HepG2 (cell line): ENCODE data around the gene ZNF524. TPM values are rescaled to one million over a fixed set of nuclear protein-coding genes. Genes with fewer than 3 reads are reported as not detected.

Experiments used
- ATM ChIP-seq: fragments of 450-650 bp; IDR thresholded peaks from 2 replicates; pipeline ENCODE4 v1.7.1; 2017; ENCODE audit warnings: mild to moderate bottlenecking, borderline replicate concordance
- ATRX ChIP-seq: sonication (generic); formaldehyde crosslinking; IDR thresholded peaks from 2 replicates; pipeline ENCODE4 v1.4.0; 2020; ENCODE audit warnings: missing genetic modification reagents, borderline replicate concordance
- DNMT3B ChIP-seq: conservative IDR thresholded peaks from 2 replicates; pipeline ENCODE4 v1.6.1; 2016; ENCODE audit warnings: missing biosample characterization, control low read depth
- FOXA3 ChIP-seq: IDR thresholded peaks from 2 replicates; pipeline ENCODE4 v1.6.1; 2016; ENCODE audit warnings: missing genetic modification reagents, missing compliant biosample characterization
- KMT2B ChIP-seq: IDR thresholded peaks from 2 replicates; pipeline ENCODE4 v1.6.1; 2016; ENCODE audit warnings: missing genetic modification reagents, missing compliant biosample characterization
- NBN ChIP-seq: fragments of 450-650 bp; conservative IDR thresholded peaks from 2 replicates; pipeline ENCODE4 v1.6.1; 2017
- NONO ChIP-seq, 2 experiments: fragments of 450-650 bp in 1 of 2; sonication (generic) in 1 of 2; formaldehyde crosslinking in 1 of 2; IDR thresholded peaks in 1 of 2; conservative IDR thresholded peaks in 1 of 2; 2 replicates each; pipeline versions ENCODE4 v1.6.1 to v1.8.0; 2017 to 2022; ENCODE audit warnings: mild to moderate bottlenecking in 1 of 2, missing genetic modification reagents in 1 of 2, moderate library complexity in 1 of 2
- NPAS2 ChIP-seq: sonication (generic); formaldehyde crosslinking; IDR thresholded peaks from 2 replicates; pipeline ENCODE4 v1.8.0; 2022; ENCODE audit warnings: mild to moderate bottlenecking, missing genetic modification reagents, borderline replicate concordance
- SMAD3 ChIP-seq: sonication (generic); formaldehyde crosslinking; IDR thresholded peaks from 2 replicates; pipeline ENCODE4 v1.4.0; 2020; ENCODE audit warnings: missing genetic modification reagents
- TGIF2 ChIP-seq: IDR thresholded peaks from 2 replicates; pipeline ENCODE4 v1.6.1; 2016; ENCODE audit warnings: control low read depth, missing compliant biosample characterization
- TSC22D2 ChIP-seq: sonication (generic); formaldehyde crosslinking; IDR thresholded peaks from 2 replicates; pipeline ENCODE4 v1.5.1; 2020; ENCODE audit warnings: missing genetic modification reagents, mild to moderate bottlenecking, borderline replicate concordance
- U2AF1 ChIP-seq: fragments of 200-400 bp; formaldehyde crosslinking; optimal IDR thresholded peaks from 2 replicates; pipeline ENCODE3; 2017; ENCODE audit warnings: mild to moderate bottlenecking, low read depth, low read length
- YEATS4 ChIP-seq: sonication (generic); formaldehyde crosslinking; IDR thresholded peaks from 2 replicates; pipeline ENCODE4 v1.4.0; 2020; ENCODE audit warnings: missing genetic modification reagents, borderline replicate concordance
- ZNF12 ChIP-seq: sonication (generic); formaldehyde crosslinking; IDR thresholded peaks from 2 replicates; pipeline ENCODE4 v1.5.0; 2020; ENCODE audit warnings: missing genetic modification reagents
- ZNF562 ChIP-seq: sonication (generic); formaldehyde crosslinking; IDR thresholded peaks from 2 replicates; pipeline ENCODE4 v1.8.0; 2022; ENCODE audit warnings: missing genetic modification reagents, borderline replicate concordance
- ZNF607 ChIP-seq: sonication (generic); formaldehyde crosslinking; IDR thresholded peaks from 2 replicates; pipeline ENCODE4 v1.5.1; 2020; ENCODE audit warnings: missing genetic modification reagents, mild to moderate bottlenecking, borderline replicate concordance
- ZNF7 ChIP-seq: IDR thresholded peaks from 2 replicates; pipeline ENCODE4 v1.6.1; 2016; ENCODE audit warnings: missing biosample characterization, missing genetic modification reagents
- ZNF768 ChIP-seq: sonication (generic); formaldehyde crosslinking; IDR thresholded peaks from 2 replicates; pipeline ENCODE4 v1.4.0; 2020; ENCODE audit warnings: missing genetic modification reagents
- ZNF772 ChIP-seq: sonication (generic); formaldehyde crosslinking; IDR thresholded peaks from 2 replicates; pipeline ENCODE4 v1.5.0; 2020; ENCODE audit warnings: mild to moderate bottlenecking, missing genetic modification reagents
- polyA plus RNA-seq, 8 experiments: library from polyadenylated mRNA; depleted of rRNA in 3 of 8; stranded (reverse) in 7 of 8; unstranded in 1 of 8; fragments of >200 nt; fragmentation: Illumina TruSeq in 4 of 8; extraction: Trizol in 4 of 8; gene quantifications; 2 replicates each; pipeline versions ENCODE4 v1.2.1 to v1.2.3, GENCODE V29; 2011 to 2016; ENCODE audit warnings: low read depth in 4 of 8, missing spikeins in 1 of 8, mixed read lengths in 1 of 8; ENCODE audit not compliant: insufficient read depth in 1 of 8
- total RNA-seq, 5 experiments: library from RNA; depleted of rRNA; stranded (reverse); fragments of >200 nt; fragmentation: Illumina TruSeq; extraction: Trizol; gene quantifications; 2 replicates each; pipeline ENCODE4 v1.2.3, GENCODE V29; 2016; ENCODE audit warnings: low read depth in 1 of 5
- TF ChIP-seq, protein P1 (sequence below): sonication (generic); formaldehyde crosslinking; IDR thresholded peaks from 2 replicates; pipeline ENCODE4 v1.5.1; 2020; ENCODE audit warnings: missing genetic modification reagents, mild to moderate bottlenecking, borderline replicate concordance
- TF ChIP-seq, protein P2 (sequence below): sonication (generic); formaldehyde crosslinking; IDR thresholded peaks from 2 replicates; pipeline ENCODE4 v1.5.0; 2020; ENCODE audit warnings: missing genetic modification reagents
- TF ChIP-seq, protein P3 (sequence below): IDR thresholded peaks from 2 replicates; pipeline ENCODE4 v1.6.1; 2016; ENCODE audit warnings: low read depth
- TF ChIP-seq, protein P4 (sequence below): sonication (generic); formaldehyde crosslinking; IDR thresholded peaks from 2 replicates; pipeline ENCODE4 v1.9.0; 2022; ENCODE audit warnings: low read depth, missing genetic modification reagents

The ZNF524 gene
- total and polyA plus RNA-seq, 2 of the 13 experiments (the other 11 are each of a cell fraction or from before 2014, with no cell fraction given), result 3.2 to 4.6 TPM

DNA sequence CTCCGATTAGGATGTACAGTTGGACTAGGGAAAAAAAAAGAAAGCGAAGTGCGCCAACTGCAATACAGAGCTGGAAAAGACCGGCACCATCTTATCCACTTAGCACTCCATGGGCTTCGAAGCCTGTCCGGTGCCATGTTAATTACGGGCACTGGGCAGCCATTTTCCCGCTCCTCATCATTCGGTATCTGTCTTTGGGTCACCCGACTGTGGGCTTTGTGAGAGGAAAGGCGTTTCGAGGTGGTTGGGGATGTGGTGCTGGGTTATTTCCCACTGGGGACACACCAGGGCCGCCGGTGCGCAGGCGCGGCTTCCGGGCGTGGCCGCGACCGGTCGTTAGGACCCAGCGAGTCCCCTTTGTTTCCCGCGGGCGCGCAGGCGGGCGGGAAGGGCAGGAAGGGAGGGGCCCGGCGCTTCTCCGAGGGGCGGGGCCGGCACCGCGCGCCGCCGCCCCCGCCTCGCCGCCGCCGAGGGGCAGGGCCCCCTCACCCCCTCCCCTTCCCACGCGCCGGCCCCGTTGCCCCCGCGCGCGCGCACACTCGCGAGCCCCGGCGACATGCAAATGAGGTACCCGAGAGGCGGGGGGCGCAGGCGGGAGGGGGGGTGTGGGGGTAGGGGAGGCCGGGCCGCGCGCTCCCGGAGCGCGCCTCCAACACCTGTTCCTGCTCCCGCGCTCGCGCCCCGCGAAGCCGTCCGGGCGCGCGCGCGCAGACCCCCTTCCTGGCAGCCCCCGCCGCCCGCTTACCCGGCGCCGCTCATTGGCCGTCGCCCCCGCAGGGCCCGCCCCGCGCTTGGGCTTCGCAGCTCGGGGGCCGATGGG is at the start of gene ZNF524 (continued):
- TF ChIP-seq ZNF772 (CRISPR knock-in tag) (no peak), ZNF768 (CRISPR knock-in tag) (peak; percentile 54; the same call in 1 of the 2 replicates), ZNF562 (CRISPR knock-in tag) (no peak), NBN (no peak), SMAD3 (CRISPR knock-in tag) (peak; percentile 32; the same call in 1 of the 2 replicates), NONO (IDR thresholded peaks at IDR 0.05) (no peak), NONO (CRISPR knock-in tag; conservative IDR thresholded peaks at IDR 0.05) (peak; percentile 17), ZNF12 (CRISPR knock-in tag) (no peak), DNMT3B (CRISPR knock-in tag) (no peak), ZNF7 (CRISPR knock-in tag) (no peak), KMT2B (CRISPR knock-in tag) (no peak), TSC22D2 (0 out of 2 replicates have a peak, but pooled peaks have one; percentile 57), TGIF2 (no peak), U2AF1 (peak; percentile 23), ATM (no peak), FOXA3 (0 out of 2 replicates have a peak, but pooled peaks have one; percentile 15), YEATS4 (CRISPR knock-in tag) (no peak; the same call in none of the 2 replicates), ZNF607 (peak; percentile 32; the same call in 1 of the 2 replicates), NPAS2 (CRISPR knock-in tag) (no peak), ATRX (CRISPR knock-in tag) (no peak)
- TF ChIP-seq, protein P1, sequence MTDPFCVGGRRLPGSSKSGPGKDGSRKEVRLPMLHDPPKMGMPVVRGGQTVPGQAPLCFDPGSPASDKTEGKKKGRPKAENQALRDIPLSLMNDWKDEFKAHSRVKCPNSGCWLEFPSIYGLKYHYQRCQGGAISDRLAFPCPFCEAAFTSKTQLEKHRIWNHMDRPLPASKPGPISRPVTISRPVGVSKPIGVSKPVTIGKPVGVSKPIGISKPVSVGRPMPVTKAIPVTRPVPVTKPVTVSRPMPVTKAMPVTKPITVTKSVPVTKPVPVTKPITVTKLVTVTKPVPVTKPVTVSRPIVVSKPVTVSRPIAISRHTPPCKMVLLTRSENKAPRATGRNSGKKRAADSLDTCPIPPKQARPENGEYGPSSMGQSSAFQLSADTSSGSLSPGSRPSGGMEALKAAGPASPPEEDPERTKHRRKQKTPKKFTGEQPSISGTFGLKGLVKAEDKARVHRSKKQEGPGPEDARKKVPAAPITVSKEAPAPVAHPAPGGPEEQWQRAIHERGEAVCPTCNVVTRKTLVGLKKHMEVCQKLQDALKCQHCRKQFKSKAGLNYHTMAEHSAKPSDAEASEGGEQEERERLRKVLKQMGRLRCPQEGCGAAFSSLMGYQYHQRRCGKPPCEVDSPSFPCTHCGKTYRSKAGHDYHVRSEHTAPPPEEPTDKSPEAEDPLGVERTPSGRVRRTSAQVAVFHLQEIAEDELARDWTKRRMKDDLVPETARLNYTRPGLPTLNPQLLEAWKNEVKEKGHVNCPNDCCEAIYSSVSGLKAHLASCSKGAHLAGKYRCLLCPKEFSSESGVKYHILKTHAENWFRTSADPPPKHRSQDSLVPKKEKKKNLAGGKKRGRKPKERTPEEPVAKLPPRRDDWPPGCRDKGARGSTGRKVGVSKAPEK (CRISPR knock-in tag), result no peak
- TF ChIP-seq, protein P2, sequence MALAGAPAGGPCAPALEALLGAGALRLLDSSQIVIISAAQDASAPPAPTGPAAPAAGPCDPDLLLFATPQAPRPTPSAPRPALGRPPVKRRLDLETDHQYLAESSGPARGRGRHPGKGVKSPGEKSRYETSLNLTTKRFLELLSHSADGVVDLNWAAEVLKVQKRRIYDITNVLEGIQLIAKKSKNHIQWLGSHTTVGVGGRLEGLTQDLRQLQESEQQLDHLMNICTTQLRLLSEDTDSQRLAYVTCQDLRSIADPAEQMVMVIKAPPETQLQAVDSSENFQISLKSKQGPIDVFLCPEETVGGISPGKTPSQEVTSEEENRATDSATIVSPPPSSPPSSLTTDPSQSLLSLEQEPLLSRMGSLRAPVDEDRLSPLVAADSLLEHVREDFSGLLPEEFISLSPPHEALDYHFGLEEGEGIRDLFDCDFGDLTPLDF (CRISPR knock-in tag), result peak; percentile 93
- TF ChIP-seq, protein P3, sequence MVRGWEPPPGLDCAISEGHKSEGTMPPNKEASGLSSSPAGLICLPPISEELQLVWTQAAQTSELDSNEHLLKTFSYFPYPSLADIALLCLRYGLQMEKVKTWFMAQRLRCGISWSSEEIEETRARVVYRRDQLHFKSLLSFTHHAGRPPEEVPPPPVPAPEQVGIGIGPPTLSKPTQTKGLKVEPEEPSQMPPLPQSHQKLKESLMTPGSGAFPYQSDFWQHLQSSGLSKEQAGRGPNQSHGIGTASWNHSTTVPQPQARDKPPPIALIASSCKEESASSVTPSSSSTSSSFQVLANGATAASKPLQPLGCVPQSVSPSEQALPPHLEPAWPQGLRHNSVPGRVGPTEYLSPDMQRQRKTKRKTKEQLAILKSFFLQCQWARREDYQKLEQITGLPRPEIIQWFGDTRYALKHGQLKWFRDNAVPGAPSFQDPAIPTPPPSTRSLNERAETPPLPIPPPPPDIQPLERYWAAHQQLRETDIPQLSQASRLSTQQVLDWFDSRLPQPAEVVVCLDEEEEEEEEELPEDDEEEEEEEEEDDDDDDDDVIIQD (CRISPR knock-in tag), result no peak
- TF ChIP-seq, protein P4, sequence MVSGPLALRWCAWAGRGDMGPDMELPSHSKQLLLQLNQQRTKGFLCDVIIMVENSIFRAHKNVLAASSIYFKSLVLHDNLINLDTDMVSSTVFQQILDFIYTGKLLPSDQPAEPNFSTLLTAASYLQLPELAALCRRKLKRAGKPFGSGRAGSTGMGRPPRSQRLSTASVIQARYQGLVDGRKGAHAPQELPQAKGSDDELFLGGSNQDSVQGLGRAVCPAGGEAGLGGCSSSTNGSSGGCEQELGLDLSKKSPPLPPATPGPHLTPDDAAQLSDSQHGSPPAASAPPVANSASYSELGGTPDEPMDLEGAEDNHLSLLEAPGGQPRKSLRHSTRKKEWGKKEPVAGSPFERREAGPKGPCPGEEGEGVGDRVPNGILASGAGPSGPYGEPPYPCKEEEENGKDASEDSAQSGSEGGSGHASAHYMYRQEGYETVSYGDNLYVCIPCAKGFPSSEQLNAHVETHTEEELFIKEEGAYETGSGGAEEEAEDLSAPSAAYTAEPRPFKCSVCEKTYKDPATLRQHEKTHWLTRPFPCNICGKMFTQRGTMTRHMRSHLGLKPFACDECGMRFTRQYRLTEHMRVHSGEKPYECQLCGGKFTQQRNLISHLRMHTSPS (CRISPR knock-in tag), result no peak
